GM23338 (cell line): ENCODE results near the gene SERPINC1. TPM values are rescaled to one million over a fixed set of nuclear protein-coding genes. Genes with fewer than 3 reads are reported as not detected.
A peak's percentile ranks its signal among the peaks of the same experiment; 100 is the strongest.

Experiments
- ATAC-seq: fragments of 200-7000 bp; cut with Tn5 transposase; 3 replicates; pipeline ENCODE4 v1.9.1; 2020
- DNase-seq: peaks from one replicate; pipeline ENCODE4 v3.0.0-alpha.2; 2015; ENCODE audit warnings: low spot score
- H2AFZ ChIP-seq: fragments of 200-600 bp; sonication (generic); 2 replicates; pipeline ENCODE4 v1.8.0; 2016; ENCODE audit warnings: antibody characterized with exemption, mild to moderate bottlenecking, moderate library complexity
- H3F3A ChIP-seq: fragments of 200-600 bp; sonication (generic); replicated peaks from 2 replicates; pipeline ENCODE4 v1.8.0; 2017; ENCODE audit warnings: antibody characterized with exemption, mixed run types, low read depth
- H3K27ac ChIP-seq: fragments of 200-600 bp; sonication (generic); 2 replicates; pipeline ENCODE4 v1.6.1; 2016; ENCODE audit warnings: low read depth
- H3K27me3 ChIP-seq: fragments of 200-600 bp; sonication (generic); 2 replicates; pipeline ENCODE4 v1.8.0; 2016; ENCODE audit warnings: mild to moderate bottlenecking, mixed run types, moderate library complexity; ENCODE audit not compliant: insufficient read depth
- H3K36me3 ChIP-seq: fragments of 200-600 bp; sonication (generic); 2 replicates; pipeline ENCODE4 v1.8.0; 2016; ENCODE audit warnings: mild to moderate bottlenecking; ENCODE audit not compliant: insufficient read depth
- H3K4me1 ChIP-seq: fragments of 200-600 bp; sonication (generic); 2 replicates; pipeline ENCODE4 v1.8.0; 2016; ENCODE audit warnings: mild to moderate bottlenecking, moderate library complexity; ENCODE audit not compliant: insufficient read depth
- H3K4me2 ChIP-seq: fragments of 200-600 bp; sonication (generic); 2 replicates; pipeline ENCODE4 v1.7.1; 2017; ENCODE audit warnings: mixed run types
- H3K4me3 ChIP-seq: fragments of 200-600 bp; sonication (generic); 2 replicates; pipeline ENCODE4 v1.6.1; 2016; ENCODE audit warnings: mixed run types
- H3K79me2 ChIP-seq: fragments of 200-600 bp; sonication (generic); replicated peaks from 2 replicates; pipeline ENCODE4 v1.8.0; 2017; ENCODE audit warnings: mild to moderate bottlenecking; ENCODE audit not compliant: insufficient read depth
- H3K9me2 ChIP-seq: fragments of 200-600 bp; sonication (generic); 2 replicates; pipeline ENCODE4 v1.8.0; 2017; ENCODE audit not compliant: insufficient read depth
- H4K20me1 ChIP-seq: fragments of 200-600 bp; sonication (generic); replicated peaks from 2 replicates; pipeline ENCODE4 v1.8.0; 2017; ENCODE audit warnings: mild to moderate bottlenecking; ENCODE audit not compliant: insufficient read depth
- H3K27ac Mint-ChIP-seq: 2 replicates; pipeline ENCODE4 v1.8.0; 2020; ENCODE audit warnings: inconsistent platforms, mild to moderate bottlenecking, moderate library complexity, mixed read lengths
- H3K27me3 Mint-ChIP-seq: 3 replicates; pipeline ENCODE4 v1.8.0; 2022; ENCODE audit warnings: low read depth, mild to moderate bottlenecking, moderate library complexity, mixed read lengths, inconsistent platforms; ENCODE audit not compliant: insufficient read depth, poor library complexity
- H3K36me3 Mint-ChIP-seq: 3 replicates; pipeline ENCODE4 v1.8.0; 2021; ENCODE audit warnings: low read depth, mild to moderate bottlenecking, inconsistent platforms, moderate library complexity, mixed read lengths
- H3K4me1 Mint-ChIP-seq: 3 replicates; pipeline ENCODE4 v1.8.0; 2020; ENCODE audit warnings: mild to moderate bottlenecking, inconsistent platforms, mixed read lengths
- H3K4me3 Mint-ChIP-seq: 3 replicates; pipeline ENCODE4 v1.8.0; 2021; ENCODE audit warnings: moderate library complexity, mild to moderate bottlenecking, inconsistent platforms, mixed read lengths
- H3K9me3 Mint-ChIP-seq: 3 replicates; pipeline ENCODE4 v1.8.0; 2020; ENCODE audit warnings: moderate library complexity, mild to moderate bottlenecking, inconsistent platforms, mixed read lengths
- CREB1 ChIP-seq: fragments of 250-450 bp; sonication (Bioruptor Pico); IDR thresholded peaks from 2 replicates; pipeline ENCODE4 v1.5.0; 2020; ENCODE audit warnings: low read depth, mild to moderate bottlenecking, moderate library complexity
- EZH2 ChIP-seq: fragments of 200-600 bp; sonication (generic); IDR thresholded peaks from one replicate; pipeline ENCODE4 v1.8.0; 2017; ENCODE audit warnings: antibody characterized with exemption, mild to moderate bottlenecking, low read depth; ENCODE audit not compliant: unreplicated experiment
- JUNB ChIP-seq: IDR thresholded peaks from one replicate; pipeline ENCODE4 v1.6.1; 2016; ENCODE audit warnings: antibody characterized with exemption; ENCODE audit not compliant: unreplicated experiment
- NANOG ChIP-seq: IDR thresholded peaks from 2 replicates; pipeline ENCODE4 v1.6.1; 2016; ENCODE audit warnings: antibody characterized with exemption, borderline replicate concordance
- POLR2AphosphoS5 ChIP-seq: IDR thresholded peaks from 2 replicates; pipeline ENCODE4 v1.6.1; 2016; ENCODE audit warnings: antibody characterized with exemption, low read depth
- STAT1 ChIP-seq: IDR thresholded peaks from one replicate; pipeline ENCODE4 v1.6.1; 2016; ENCODE audit warnings: antibody characterized with exemption; ENCODE audit not compliant: unreplicated experiment
- ZNF114 ChIP-seq: fragments of 250-450 bp; sonication (Bioruptor Pico); IDR thresholded peaks from 2 replicates; pipeline ENCODE4 v1.5.0; 2020; ENCODE audit warnings: mild to moderate bottlenecking, moderate library complexity
- ZNF331 ChIP-seq: fragments of 250-450 bp; sonication (Bioruptor Pico); IDR thresholded peaks from 2 replicates; pipeline ENCODE4 v1.5.0; 2020; ENCODE audit warnings: low read depth, mild to moderate bottlenecking, moderate library complexity
- polyA plus RNA-seq: library from polyadenylated mRNA; unstranded; fragments of >200 nt; fragmentation: Nextera tagmentation; extraction: Ambion mirVana; gene quantifications from 2 replicates; pipeline ENCODE4 v1.2.1, GENCODE V29; 2016
- total RNA-seq: library from RNA; depleted of rRNA; stranded (reverse); fragments of >200 nt; shearing (Covaris generic); gene quantifications from 2 replicates; pipeline ENCODE4 v1.2.3, GENCODE V29; 2014
- TF ChIP-seq, protein P1 (sequence below), 2 experiments: fragments of 200-600 bp in 1 of 2; sonication (generic) in 1 of 2; conservative IDR thresholded peaks; 2 replicates each; pipeline versions ENCODE4 v1.5.1 to v1.6.1; 2016 to 2017; ENCODE audit warnings: antibody characterized with exemption in 2 of 2, low read depth in 2 of 2, mild to moderate bottlenecking in 2 of 2, moderate library complexity in 1 of 2
- TF ChIP-seq, protein P2 (sequence below): IDR thresholded peaks from one replicate; pipeline ENCODE4 v1.6.1; 2018; ENCODE audit warnings: antibody characterized with exemption; ENCODE audit not compliant: unreplicated experiment
- TF ChIP-seq, protein P3 (sequence below): IDR thresholded peaks from 2 replicates; pipeline ENCODE4 v1.6.1; 2016; ENCODE audit warnings: antibody characterized with exemption

Gene SERPINC1
- total and polyA plus RNA-seq, 2 experiments from 2014 or later: not detected

DNA sequence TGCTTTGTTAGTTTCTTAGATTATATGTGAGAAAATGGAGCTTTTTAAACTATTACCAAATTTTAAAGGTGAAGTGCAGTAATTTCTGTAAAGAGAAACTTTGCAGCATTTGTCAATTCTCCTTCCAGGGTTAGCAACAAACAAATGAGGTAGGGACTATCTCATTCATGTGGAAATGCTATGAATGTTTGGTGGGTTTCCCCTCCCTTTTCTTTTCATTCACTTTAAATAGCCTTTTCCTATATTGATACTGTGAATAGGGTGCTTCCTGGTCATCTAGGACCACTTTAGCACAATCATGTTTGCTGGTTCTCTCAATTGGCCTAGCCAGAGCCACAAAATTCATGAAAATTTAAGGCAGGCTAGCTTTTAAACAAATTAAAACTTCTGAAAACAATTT is 28.4 kb downstream of the SERPINC1 start:
- Mint-ChIP-seq H3K36me3 (peaks cover 18% of the 10 kb centered on the region), H3K27ac (peak overlapping the region; percentile 88; the same call in 1 of the 2 replicates), H3K9me3 (no peaks in the 10 kb centered on the region), H3K4me3 (no peak overlapping the region), H3K27me3 (no peaks in the 10 kb centered on the region), H3K4me1 (peaks cover 52% of the 10 kb centered on the region)
- H3K9me2 ChIP-seq: no peaks in the 10 kb centered on the region
- H3K36me3 ChIP-seq: no peaks in the 10 kb centered on the region
- DNase-seq (peak; percentile 39), ATAC-seq (peak; percentile 84)
- H3K27me3 ChIP-seq: no peaks in the 10 kb centered on the region
- no peak overlapping the region for H2AFZ ChIP-seq
- H3K4me1 ChIP-seq: peaks cover 43% of the 10 kb centered on the region
- peaks cover 28% of the 10 kb centered on the region for H3K79me2 ChIP-seq
- no peak overlapping the region for H3K4me3 ChIP-seq
- peak overlapping the region; percentile 80 for H3K27ac ChIP-seq
- no peaks in the 10 kb centered on the region for H3F3A ChIP-seq
- H3K4me2 ChIP-seq: peak overlapping the region; percentile 57
- TF ChIP-seq STAT1: no peak
- TF ChIP-seq NANOG: peak; percentile 58; the same call in 1 of the 2 replicates
- no peaks in the 10 kb centered on the region for H4K20me1 ChIP-seq

DNA sequence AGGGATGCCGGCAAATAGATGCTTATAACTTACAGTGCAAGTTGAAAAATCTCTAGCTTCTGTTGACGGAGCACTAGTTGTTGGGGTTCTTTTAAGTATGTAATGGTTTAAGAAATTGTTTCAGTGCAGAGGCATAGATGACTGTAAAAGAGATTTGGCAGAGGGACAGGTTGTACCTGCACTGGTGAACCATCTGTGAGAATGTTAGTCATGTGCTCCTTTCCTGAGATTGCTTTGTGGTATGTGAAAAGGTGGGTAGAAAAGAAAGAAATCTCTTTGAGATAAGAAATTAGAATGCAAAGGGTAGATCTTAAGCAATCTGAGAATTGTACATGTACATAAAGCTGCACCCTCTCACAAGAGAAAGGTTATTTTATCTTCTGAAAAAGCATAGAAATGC is 29.5 kb downstream of the SERPINC1 start:
- no peaks in the 10 kb centered on the region for H3K9me3 Mint-ChIP-seq
- peak overlapping the region; percentile 80; the same call in 1 of the 2 replicates for H3K27ac ChIP-seq
- DNase-seq (no peak), ATAC-seq (no peak)
- H3K36me3 ChIP-seq: no peaks in the 10 kb centered on the region
- H3K79me2 ChIP-seq: peaks cover 22% of the 10 kb centered on the region
- H3K9me2 ChIP-seq: no peaks in the 10 kb centered on the region
- peaks cover 2% of the 10 kb centered on the region for H3K27me3 Mint-ChIP-seq
- peaks cover 18% of the 10 kb centered on the region for H3K36me3 Mint-ChIP-seq
- H3K4me3 Mint-ChIP-seq: no peak overlapping the region
- H3K27ac Mint-ChIP-seq: peak overlapping the region; percentile 60; the same call in 1 of the 2 replicates
- no peak overlapping the region for H3K4me3 ChIP-seq
- peak overlapping the region; percentile 57; the same call in 1 of the 2 replicates for H3K4me2 ChIP-seq
- no peaks in the 10 kb centered on the region for H4K20me1 ChIP-seq
- H3K4me1 ChIP-seq: peaks cover 43% of the 10 kb centered on the region
- H3K4me1 Mint-ChIP-seq: peaks cover 52% of the 10 kb centered on the region
- H2AFZ ChIP-seq: no peak overlapping the region
- no peaks in the 10 kb centered on the region for H3K27me3 ChIP-seq
- no peaks in the 10 kb centered on the region for H3F3A ChIP-seq
- TF ChIP-seq ZNF114 (CRISPR knock-in tag): no peak
- no peak for TF ChIP-seq JUNB
- no peak for TF ChIP-seq STAT1
- TF ChIP-seq, protein P1, sequence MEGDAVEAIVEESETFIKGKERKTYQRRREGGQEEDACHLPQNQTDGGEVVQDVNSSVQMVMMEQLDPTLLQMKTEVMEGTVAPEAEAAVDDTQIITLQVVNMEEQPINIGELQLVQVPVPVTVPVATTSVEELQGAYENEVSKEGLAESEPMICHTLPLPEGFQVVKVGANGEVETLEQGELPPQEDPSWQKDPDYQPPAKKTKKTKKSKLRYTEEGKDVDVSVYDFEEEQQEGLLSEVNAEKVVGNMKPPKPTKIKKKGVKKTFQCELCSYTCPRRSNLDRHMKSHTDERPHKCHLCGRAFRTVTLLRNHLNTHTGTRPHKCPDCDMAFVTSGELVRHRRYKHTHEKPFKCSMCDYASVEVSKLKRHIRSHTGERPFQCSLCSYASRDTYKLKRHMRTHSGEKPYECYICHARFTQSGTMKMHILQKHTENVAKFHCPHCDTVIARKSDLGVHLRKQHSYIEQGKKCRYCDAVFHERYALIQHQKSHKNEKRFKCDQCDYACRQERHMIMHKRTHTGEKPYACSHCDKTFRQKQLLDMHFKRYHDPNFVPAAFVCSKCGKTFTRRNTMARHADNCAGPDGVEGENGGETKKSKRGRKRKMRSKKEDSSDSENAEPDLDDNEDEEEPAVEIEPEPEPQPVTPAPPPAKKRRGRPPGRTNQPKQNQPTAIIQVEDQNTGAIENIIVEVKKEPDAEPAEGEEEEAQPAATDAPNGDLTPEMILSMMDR (conservative IDR thresholded peaks at IDR 0.05; ENCODE audit: low read depth in 2 of 2): no peak
- TF ChIP-seq EZH2: no peak
- no peak for TF ChIP-seq ZNF331
- TF ChIP-seq POLR2AphosphoS5: no peak
- no peak for TF ChIP-seq CREB1 (CRISPR knock-in tag)
- TF ChIP-seq, protein P2, sequence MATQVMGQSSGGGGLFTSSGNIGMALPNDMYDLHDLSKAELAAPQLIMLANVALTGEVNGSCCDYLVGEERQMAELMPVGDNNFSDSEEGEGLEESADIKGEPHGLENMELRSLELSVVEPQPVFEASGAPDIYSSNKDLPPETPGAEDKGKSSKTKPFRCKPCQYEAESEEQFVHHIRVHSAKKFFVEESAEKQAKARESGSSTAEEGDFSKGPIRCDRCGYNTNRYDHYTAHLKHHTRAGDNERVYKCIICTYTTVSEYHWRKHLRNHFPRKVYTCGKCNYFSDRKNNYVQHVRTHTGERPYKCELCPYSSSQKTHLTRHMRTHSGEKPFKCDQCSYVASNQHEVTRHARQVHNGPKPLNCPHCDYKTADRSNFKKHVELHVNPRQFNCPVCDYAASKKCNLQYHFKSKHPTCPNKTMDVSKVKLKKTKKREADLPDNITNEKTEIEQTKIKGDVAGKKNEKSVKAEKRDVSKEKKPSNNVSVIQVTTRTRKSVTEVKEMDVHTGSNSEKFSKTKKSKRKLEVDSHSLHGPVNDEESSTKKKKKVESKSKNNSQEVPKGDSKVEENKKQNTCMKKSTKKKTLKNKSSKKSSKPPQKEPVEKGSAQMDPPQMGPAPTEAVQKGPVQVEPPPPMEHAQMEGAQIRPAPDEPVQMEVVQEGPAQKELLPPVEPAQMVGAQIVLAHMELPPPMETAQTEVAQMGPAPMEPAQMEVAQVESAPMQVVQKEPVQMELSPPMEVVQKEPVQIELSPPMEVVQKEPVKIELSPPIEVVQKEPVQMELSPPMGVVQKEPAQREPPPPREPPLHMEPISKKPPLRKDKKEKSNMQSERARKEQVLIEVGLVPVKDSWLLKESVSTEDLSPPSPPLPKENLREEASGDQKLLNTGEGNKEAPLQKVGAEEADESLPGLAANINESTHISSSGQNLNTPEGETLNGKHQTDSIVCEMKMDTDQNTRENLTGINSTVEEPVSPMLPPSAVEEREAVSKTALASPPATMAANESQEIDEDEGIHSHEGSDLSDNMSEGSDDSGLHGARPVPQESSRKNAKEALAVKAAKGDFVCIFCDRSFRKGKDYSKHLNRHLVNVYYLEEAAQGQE: no peak
- TF ChIP-seq NANOG: no peak
- TF ChIP-seq, protein P3, sequence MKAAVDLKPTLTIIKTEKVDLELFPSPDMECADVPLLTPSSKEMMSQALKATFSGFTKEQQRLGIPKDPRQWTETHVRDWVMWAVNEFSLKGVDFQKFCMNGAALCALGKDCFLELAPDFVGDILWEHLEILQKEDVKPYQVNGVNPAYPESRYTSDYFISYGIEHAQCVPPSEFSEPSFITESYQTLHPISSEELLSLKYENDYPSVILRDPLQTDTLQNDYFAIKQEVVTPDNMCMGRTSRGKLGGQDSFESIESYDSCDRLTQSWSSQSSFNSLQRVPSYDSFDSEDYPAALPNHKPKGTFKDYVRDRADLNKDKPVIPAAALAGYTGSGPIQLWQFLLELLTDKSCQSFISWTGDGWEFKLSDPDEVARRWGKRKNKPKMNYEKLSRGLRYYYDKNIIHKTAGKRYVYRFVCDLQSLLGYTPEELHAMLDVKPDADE: no peak
